A204.1 (cell line): Measurements from ENCODE around the gene LELP1.
"Not testable (repeated sequence)": the region's sequence is repeated elsewhere in the genome, so short reads cannot be mapped to it uniquely, and the experiment has no call there.

Experiments used
- FAIRE-seq: peaks from 2 replicates; lab custom pipeline; 2012; peaks lifted over from hg19 to GRCh38; lab: Jason Lieb, UNC

The LELP1 gene

DNA sequence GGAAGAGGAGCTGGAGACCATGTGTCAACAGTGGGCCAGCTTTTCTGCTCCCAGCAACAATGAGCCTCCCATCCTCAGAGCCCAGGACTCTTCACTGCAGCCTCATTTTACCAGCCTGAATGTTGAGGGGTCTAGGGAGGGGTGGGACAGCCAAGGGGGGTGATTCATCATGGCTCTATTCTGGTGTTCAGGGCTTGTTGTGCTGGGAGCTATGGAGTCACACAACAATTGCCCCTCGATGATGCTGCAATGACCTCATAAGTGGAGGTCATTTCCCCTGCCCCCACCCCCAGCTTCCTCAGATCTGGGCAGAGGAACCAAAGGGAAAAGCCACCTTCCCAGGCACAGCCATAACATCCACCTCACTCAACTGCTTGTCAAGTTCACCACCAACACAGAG is at the start of gene LELP1:
Gene LELP1 (plus strand): TSS at position 301 of the 400 bp plus-strand sequence. CDS start 1,278 bp downstream, outside the sequence.
- FAIRE-seq = no peak

DNA sequence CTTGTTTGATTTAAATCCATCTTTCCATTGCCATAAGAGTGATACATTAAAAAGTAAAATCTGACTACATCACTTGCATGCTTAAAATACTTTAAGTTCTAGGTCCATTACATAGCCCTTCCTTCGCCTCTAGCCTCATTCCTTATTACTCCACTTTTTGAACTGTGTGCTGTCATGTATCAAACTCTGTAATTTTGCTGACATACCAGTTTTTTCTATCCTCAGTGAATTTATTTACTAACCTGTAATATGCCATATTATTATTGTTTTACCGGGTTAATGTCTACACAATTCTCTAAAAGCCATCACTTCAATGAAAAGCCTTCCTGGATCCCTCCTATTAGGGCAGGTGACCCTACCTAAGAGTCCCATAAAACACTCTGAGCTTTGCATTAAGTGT is 47.7 kb upstream of the LELP1 start:
- FAIRE-seq = no peak

DNA sequence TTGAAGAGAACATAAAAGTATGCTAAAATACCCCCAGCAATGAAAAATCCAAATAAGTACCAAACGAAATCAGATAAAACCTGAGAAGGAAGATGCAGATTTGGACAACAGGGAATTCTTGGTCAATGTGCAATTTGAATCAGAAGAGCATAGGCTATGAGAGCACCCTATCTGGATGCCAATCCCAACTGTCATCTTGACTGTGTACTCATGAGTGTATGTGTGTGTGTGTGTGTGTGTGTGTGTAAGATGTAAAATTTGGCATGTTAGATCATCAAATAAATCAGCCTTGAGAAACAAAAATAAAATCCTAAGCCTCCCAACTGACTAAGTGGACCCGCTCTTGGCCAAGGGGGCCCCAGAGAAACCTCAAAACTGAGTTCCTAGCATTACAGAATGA is 34.5 kb upstream of the LELP1 start:
- no peak for FAIRE-seq

DNA sequence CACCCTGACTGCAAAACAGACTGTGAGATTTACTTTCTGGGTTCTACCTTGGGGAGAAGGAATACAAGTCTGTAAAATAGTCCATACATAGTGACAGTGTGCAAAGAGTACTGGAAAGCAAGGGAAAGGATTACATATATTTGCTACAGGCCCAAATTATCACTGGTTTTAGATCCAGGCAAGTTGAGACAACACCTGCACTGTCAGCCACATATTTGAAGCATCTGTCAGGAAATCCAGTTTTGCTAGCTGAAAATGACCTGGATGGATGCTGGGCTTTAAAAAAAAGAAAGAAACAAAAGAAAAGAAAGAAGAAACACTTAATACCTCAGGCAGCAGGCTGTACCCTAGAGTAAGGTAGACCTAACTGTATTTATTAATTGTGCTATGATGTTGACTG is 28.6 kb upstream of the LELP1 start:
- FAIRE-seq = no peak

DNA sequence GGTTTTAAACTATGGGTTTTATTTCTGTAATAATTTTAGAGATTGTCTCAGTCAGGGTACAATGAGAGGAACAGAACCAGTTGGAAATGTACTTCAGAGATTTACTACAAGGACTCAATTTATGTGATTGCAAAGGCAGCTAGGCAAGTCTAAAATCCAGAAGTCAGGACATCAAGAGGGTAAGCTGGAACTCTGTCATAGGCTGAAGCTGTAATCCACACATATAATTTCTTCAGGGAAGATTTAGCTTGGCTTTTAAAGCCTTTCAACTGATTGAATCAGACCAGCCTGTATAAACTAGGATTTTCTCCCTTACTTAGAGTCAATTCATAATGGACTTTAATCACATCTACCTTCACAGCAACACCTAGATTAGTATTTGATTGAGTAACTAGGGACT is 24.3 kb upstream of the LELP1 start:
- FAIRE-seq = no peak

DNA sequence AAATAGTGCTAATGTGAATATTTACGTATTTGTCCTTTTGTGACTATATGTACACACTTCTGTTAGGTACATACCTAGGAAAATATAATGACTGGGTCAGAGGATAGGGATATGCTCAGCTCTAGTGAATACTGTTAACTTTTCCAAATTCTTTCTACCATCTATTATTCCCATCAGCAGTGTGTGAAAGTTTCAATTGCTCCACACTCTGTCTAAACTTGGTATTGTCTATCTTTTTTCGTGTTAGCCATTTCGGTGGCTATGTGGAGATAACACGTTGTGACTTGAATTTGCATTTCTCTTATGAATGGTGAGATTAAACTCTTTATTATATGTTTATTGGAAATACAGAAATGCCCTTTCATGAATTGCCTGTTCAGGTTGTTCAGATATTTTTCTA is 22.7 kb upstream of the LELP1 start:
- FAIRE-seq = no peak

DNA sequence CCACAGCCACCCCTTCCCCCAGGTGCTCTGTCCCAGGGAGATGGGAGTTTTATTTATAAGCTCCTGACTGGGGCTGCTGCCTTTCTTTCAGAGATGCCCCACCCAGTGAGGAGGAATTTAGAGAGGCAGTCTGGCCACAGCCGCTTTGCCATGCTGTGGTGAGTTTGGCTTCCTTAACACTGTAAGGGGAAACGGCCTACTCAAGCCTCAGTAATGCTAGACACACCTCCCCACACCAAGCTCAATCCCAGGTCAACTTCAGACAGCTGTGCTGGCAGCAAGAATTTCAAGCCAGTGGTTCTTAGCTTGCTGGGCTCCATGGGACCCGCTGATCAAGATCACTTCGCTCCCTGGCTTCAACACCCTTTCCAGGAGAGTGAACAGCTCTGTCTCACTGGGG is 14.9 kb upstream of the LELP1 start:
- not testable (repeated sequence) for FAIRE-seq

DNA sequence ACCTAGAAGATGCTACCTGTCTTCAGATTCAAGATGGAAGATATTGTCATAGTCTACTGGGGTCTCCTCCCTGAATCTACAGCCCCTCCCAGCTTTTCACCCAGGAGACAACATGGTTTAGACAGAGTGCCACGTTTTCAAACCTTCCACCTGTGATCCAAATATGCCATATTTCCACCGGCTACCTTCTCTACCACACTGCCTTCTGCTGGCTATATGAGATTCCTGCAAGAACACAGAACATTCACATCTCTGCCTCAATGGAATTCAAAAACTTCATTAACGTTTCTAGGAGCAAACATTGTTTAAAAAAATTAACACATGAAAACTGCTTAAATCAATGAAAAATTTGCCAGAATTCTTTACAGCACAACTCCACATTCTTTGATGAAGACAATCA is 12.9 kb upstream of the LELP1 start:
- no peak for FAIRE-seq

DNA sequence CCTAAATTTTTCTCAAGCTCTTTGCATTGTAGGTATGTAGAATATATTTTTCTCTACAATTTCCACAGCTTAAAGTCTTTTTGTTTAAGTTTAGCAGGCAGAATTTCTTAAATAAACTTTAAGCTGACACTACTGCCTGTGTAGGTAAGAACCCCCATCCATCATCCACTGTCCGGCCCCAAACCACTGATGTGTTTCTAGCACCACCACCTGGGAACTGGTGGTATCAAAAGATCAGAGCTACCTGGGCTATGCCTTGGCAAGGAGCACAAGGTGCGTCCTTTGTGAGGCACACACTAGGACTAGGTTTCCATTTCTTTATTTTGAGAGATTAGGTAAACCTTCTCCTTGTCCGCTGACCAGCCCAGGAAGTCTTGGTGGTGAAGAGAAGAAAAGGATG is 10.5 kb upstream of the LELP1 start:
- no peak for FAIRE-seq

DNA sequence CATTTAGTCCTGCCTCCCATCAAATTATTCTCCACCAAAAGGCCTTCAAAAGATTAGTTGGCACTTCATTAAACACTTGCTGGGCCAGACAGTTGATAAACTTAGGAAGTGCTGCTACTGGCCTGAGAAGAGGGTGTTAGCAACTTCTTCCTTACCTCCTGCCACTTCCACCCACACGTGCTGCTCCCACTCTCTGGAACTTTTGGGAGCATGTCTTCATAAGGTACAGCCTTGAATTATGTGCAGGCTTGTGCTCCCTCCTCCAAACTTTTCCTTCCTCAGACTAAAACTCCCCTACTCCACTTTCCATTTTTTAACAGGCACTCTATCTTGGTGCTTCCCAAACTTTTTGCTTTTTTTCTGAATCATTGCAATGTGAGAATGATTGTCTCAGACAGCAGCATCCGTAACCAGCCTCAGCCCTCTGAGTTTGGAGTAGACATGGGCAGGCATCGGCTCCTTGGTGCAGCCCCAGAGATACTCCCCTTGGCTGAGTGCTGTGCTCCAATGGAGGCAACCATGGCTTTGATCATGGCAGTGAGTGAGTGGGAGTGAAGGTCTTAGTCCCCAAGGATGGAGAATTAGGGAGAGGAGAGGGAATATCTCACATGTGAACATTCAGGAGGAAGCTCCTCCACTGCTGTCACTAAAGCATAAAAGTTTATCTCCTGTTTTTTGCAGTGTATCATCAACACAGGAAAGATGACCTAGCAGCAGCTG is 8.7 kb upstream of the LELP1 start:
- FAIRE-seq = no peak

DNA sequence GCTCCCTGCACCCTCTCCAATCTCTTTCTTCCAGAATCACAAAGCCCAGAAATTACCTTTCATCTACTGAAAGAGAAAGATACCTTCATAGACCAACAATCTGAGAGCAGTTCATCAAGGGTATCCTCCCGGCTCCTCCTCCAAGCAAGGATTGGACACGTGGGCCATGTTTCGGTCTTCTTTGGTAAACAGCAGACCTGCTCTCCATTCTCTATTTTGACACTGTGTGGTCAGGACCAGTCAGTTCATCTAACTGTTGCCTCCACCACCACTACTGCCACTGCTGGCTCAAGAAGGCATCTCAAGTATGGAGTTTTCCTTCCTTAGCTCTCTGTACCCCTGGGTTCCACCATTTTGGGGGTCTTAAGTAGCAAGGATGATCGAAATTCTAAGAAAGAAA is 8.0 kb upstream of the LELP1 start:
- FAIRE-seq = no peak

DNA sequence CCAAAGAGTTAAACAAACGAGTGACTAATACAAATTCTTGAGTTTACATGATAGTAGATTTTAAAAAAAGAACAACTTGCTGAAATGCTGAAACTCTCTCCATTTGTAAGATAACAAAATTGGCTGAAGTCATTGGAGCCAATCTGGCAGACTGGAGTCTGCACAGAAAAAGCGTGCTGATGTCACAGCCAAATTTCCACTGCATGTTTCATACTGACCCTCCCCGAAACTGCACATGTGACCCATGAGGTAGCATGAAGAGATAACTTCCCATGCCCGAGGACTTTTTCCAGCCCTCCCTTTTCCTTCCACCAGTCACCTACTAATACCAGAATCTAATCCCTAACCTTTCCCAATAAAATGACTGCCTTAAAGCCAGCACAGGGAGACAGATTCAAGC is 1.2 kb upstream of the LELP1 start:
- FAIRE-seq = no peak

DNA sequence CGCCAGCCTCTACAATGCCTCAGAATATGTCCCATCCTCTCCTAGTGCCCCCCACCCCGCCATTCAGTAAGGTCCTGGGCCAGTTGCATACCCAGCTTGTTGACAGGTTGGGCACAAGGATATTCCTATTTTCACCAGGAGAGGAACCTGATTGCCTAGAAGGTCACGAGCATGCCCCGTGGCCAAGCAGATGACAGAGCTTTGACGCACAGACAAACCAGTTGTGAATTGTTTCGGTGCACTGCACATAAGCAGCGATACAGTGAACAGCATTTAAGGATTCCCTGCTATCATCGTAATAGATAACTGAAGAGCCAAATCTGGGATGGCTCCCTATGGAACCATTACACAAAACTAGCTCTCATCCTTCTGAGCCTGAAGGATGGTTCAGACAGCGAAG is 3.4 kb downstream of the LELP1 start:
- no peak for FAIRE-seq

DNA sequence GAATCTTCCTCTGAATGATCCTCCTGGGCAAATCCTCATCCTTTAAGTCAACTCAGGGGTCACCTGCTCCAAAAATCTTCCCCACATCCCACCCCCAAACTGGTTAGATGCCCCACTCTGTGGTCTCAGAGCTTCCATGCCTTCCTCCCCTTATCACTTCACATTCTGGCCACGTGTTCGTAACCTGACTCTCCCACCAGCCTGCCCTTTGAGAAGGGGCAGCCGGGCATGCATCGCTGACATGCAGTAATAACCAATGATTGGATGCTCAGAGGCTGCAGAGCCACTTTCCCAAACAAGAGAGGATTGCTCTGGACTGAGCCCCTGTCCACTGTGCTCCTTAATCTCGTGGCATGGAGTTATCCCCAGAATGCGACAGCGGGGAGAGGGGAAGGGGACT is 7.0 kb downstream of the LELP1 start:
- no peak for FAIRE-seq

DNA sequence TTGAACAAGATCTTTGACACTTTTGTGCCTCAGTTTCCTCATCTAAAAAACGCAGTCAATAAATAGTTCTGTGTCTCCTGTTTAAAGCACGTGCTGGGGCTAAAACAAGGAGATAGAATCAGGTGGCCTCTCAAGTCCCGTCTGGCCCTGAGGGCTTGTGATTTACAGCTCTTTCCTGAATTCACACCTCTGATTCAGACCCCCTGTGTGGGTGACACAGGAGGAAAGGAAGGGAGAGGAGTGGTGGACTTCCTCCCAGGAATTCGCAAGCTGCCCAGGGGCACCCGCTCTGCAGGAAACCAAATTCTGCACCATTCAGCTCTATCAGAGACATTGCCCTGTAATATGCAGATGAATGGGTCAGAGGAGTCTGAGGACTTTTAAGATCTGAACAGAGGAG is 9.0 kb downstream of the LELP1 start:
- no peak for FAIRE-seq

DNA sequence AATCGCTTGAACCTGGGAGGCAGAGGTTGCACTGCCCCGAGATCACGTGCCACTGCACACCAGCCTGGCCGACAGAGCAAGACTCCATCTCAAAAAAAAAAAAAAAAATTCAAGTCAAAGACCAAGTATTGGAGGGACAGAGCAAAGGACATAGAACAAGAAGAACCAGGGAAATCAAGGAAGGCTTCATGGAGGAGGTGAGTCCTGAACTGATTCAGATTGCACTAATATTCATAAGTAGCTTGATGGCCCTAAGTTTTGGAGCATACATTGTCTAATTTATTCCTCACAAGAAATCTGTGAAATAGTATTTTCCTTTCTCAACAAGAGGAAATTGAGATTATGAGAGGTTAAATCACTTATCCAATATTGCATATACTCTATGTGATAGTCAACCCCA is 10.3 kb downstream of the LELP1 start:
- no peak for FAIRE-seq

DNA sequence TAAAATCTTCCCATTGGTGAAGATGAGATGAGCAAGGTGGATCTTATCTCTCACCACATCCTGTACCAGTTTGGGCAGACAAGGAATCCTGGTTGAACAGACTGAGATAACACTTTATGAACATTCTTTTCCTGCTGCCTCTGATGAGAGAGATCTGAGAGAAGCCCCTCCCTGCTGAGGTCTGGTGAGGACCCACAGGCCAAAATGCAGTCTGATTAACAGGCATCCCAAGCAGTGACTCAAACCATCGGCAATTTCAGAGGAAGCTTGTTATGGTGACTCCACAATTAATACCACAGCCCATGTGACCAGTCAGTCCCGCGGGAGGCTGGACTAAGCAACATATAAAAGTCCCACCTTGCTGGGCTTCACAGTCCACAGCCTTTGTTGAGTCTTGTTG is 14.0 kb downstream of the LELP1 start, which contains the start of gene PRR9:
Gene PRR9 (plus strand): TSS at position 373 of the 400 bp plus-strand sequence. CDS start 561 bp downstream, outside the sequence.
- no peak for FAIRE-seq

DNA sequence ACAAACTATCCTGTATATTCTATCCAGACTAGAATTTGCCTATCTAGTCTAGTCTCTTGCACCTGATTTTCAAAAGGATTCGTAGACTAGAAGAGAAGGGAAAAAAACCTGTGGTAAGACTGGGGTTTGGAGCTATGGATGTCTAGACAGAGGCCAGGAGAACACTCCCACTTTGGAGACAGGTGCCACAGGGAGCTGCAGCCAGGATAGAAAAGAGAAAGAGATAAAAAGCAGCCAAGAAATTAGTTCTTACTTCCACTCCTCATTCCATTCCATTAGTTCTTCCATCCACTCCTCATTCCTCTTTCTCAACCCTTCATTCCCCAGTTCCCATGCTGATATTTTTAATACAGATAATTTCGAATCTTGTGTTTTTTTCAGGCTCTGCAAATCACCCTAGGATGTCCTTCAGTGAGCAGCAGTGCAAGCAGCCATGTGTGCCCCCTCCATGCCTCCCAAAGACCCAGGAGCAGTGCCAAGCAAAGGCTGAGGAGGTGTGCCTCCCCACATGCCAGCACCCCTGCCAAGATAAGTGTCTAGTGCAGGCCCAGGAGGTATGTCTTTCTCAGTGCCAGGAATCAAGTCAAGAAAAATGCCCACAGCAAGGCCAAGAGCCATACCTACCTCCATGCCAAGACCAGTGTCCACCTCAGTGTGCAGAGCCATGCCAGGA is 14.7 kb downstream of the LELP1 start:
- FAIRE-seq = no peak

DNA sequence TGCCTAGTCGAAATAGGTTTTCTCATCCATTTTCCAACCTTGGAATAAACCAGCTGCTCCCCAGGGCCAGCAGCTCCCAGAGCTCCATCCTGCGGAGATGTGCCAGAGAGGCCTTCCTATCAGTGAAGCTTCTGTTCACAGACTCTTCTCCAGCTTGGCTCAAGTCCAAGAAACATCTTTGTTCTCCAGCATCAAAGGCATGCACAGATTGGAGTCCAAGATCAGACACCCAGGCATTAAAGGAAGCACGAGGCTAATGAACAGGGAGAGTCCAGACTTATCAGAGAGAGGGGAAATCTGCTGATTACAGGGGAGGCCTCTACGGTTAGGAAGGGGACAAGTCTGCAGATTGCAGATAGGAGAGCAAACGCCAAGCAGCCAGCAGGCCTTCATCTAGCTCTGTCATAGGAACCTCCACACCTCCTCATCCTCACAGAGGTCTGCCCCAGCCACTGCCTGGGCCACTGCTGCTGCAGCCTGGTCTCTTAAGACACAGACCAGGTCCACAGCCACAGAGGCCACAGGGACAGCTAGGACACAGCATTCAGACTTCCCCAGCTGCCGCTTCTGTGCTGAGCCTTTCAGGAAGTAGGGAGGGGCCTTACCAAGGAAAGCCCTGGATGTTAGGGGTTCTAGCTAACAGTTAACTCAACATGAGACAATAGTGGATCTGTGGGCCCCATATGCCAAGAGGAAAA is 17.5 kb downstream of the LELP1 start:
- no peak for FAIRE-seq

DNA sequence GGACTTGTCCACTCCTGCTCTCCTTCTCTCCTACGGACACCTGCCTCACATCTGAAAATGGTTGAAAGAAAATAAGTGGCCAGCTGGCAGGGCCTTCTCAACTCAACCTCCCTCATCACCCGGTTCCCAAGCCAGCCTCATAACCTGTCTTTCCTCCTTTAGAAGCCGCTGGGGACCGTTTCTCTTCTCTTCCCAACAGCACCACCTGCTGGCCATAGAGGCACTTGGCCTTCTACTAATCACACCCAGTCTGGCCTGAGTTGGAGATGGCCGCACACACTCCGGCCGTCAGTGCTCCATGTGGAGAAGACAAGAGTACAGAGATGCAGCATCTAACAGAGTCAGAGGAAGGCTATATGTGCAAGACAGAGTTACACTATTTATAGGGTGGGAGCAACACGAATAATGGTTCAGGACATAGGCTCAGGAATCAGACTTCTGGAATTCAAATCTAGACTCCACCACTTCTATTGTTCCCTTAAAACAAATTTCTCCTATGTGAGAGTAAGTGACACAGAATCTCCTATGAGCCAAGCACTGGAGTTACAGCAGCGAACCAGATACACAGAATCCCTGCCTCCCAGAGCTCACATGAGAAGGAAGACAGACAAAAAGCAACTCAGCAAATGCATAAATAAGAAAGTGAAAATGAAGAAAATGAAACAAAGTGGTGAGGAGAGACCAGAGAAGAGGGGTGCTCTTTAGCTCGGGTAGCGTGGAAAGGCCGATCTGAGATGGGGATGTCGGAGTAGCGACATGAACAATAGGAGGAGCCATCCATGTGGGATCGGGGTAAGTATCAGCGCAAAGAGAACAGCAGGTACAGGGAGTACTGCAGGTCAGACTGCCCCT is 20.0 kb downstream of the LELP1 start:
- peak; percentile 65 for FAIRE-seq

DNA sequence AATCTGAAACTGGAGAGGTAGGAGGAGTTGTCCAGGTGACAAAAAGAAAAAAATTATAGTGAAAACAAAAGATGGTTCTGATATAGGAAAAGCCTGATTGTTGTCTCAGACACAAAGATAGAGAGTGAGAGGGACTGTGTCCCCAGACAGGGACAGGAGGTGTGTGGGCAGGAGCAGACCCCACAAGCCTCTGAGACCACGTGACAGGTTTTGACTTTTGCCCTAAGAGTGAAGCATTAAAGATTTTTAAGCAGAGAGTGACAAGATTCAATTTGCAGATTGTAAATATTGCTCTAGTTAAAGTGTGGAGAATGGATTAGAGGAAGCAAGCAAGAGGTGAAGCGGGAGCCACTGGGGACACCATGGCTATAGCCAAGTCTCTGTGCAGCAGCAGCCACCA is 24.6 kb downstream of the LELP1 start:
- FAIRE-seq = no peak

DNA sequence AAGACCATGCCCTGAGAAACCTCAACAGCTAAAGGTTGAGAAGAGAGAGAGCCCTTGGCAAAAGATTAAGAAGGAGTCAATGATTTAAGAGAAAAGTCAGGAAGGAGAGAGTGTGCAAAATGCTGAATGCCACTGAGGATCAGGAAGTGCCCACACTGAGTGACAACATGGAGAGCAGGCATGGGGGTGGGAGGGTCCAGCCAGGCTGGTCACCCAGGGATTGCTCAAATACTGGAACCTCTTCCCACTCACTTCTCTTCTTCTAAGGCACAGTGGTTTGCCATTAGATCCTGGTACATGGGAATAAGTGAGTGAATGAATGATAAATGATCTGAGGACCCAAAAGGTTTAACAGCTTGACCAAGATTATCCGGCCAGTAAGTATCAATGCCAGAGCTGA is 25.3 kb downstream of the LELP1 start:
- no peak for FAIRE-seq
